ENCODE data around the gene BCAS3.

DNA sequence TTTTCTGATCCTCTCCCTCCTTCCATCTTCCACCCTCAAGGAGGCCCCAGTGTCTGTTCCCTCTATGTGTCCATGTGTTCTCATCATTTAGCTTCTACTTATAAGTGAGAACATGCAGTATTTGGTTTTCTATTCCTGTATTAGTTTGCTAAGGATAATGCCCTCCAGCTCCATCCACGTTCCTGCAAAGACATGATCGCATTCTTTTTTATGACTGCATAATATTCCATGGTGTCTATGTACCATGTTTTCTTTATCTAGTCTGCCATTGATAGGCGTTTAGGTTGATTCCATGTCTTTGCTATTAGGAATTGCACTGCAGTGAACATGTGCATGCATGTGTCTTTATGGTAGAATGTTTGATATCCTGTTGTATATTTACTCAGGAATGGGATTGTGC lies 275.1 kb downstream of the BCAS3 start:
- TF ChIP-seq, protein P1, sequence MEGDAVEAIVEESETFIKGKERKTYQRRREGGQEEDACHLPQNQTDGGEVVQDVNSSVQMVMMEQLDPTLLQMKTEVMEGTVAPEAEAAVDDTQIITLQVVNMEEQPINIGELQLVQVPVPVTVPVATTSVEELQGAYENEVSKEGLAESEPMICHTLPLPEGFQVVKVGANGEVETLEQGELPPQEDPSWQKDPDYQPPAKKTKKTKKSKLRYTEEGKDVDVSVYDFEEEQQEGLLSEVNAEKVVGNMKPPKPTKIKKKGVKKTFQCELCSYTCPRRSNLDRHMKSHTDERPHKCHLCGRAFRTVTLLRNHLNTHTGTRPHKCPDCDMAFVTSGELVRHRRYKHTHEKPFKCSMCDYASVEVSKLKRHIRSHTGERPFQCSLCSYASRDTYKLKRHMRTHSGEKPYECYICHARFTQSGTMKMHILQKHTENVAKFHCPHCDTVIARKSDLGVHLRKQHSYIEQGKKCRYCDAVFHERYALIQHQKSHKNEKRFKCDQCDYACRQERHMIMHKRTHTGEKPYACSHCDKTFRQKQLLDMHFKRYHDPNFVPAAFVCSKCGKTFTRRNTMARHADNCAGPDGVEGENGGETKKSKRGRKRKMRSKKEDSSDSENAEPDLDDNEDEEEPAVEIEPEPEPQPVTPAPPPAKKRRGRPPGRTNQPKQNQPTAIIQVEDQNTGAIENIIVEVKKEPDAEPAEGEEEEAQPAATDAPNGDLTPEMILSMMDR (IDR thresholded peaks at IDR 0.05; ENCODE audit: insufficient read depth, low read depth, low read length) = no peak
- TF ChIP-seq EZH2 (IDR thresholded peaks at IDR 0.05; ENCODE audit: insufficient read depth, low read length) = no peak
